K562 (cell line): ENCODE results near the gene MDM1.

Experiments used
- CHD4 ChIP-seq: fragments of 200-600 bp; sonication (generic); IDR thresholded peaks from 3 replicates; pipeline ENCODE4 v1.6.1; 2012; ENCODE audit warnings: low read depth, mild to moderate bottlenecking, mixed read lengths, low read length, inconsistent platforms; ENCODE audit not compliant: insufficient read depth, insufficient replicate concordance, poor library complexity, severe bottlenecking
- CTCF ChIP-seq, 3 experiments: IDR thresholded peaks in 2 of 3; conservative IDR thresholded peaks in 1 of 3; 2 replicates each; pipeline ENCODE4 v1.5.1; 2011 to 2012; ENCODE audit warnings: low read length in 3 of 3, mild to moderate bottlenecking in 3 of 3, control low read depth in 2 of 3, improper control_type of control experiment in 1 of 3, inconsistent platforms in 1 of 3, low read depth in 1 of 3, mixed read lengths in 1 of 3, moderate library complexity in 1 of 3; ENCODE audit not compliant: insufficient read depth in 2 of 3
- CUX1 ChIP-seq: fragments of 200-800 bp; sonication (Bioruptor generic); IDR thresholded peaks from 2 replicates; pipeline ENCODE4 v1.6.1; 2016; ENCODE audit warnings: missing genetic modification characterization, missing compliant biosample characterization
- POLR2A ChIP-seq: fragments of 450-650 bp; conservative IDR thresholded peaks from 2 replicates; pipeline ENCODE4 v1.6.1; 2016
- PTTG1 ChIP-seq: fragments of 450-650 bp; IDR thresholded peaks from 2 replicates; pipeline ENCODE4 v1.6.1; 2016; ENCODE audit warnings: low read depth, mild to moderate bottlenecking, missing genetic modification characterization, missing compliant biosample characterization
- RBBP5 ChIP-seq: fragments of 200-600 bp; sonication (generic); IDR thresholded peaks from 2 replicates; pipeline ENCODE4 v1.6.1; 2012; ENCODE audit warnings: borderline replicate concordance, mild to moderate bottlenecking, low read length, control low read depth, inconsistent platforms; ENCODE audit not compliant: insufficient read depth, poor library complexity, severe bottlenecking
- ZNF23 ChIP-seq: fragments of 250-450 bp; sonication (Bioruptor Pico); IDR thresholded peaks from 2 replicates; pipeline ENCODE4 v1.4.0; 2020; ENCODE audit warnings: mild to moderate bottlenecking
- ZNF239 ChIP-seq: fragments of 250-450 bp; sonication (Bioruptor Pico); IDR thresholded peaks from 2 replicates; pipeline ENCODE4 v1.4.0; 2020; ENCODE audit warnings: mild to moderate bottlenecking
- ZNF324 ChIP-seq: fragments of 250-450 bp; sonication (Bioruptor Pico); IDR thresholded peaks from 2 replicates; pipeline ENCODE4 v1.4.0; 2020; ENCODE audit warnings: mild to moderate bottlenecking
- TF ChIP-seq, protein P1 (sequence below): sonication (generic); formaldehyde crosslinking; IDR thresholded peaks from 2 replicates; pipeline ENCODE4 v1.9.0; 2022; ENCODE audit warnings: mild to moderate bottlenecking, missing genetic modification reagents
- TF ChIP-seq, protein P2 (sequence below): fragments of 450-650 bp; IDR thresholded peaks from 2 replicates; pipeline ENCODE4 v1.6.1; 2014; ENCODE audit warnings: low read depth, mild to moderate bottlenecking, moderate library complexity, borderline replicate concordance

- TF ChIP-seq ZNF23 (CRISPR knock-in tag) (no peak), ZNF239 (no peak), ZNF324 (CRISPR knock-in tag) (no peak), RBBP5 (no peak), POLR2A (no peak), CTCF (IDR thresholded peaks at IDR 0.05 in 2 of 3, conservative IDR thresholded peaks at IDR 0.05 in 1 of 3; ENCODE audit: insufficient read depth in 2 of 3, low read depth in 1 of 3, low read length in 3 of 3) (no peak), CUX1 (CRISPR knock-in tag) (no peak), PTTG1 (no peak), CHD4 (no peak)
- TF ChIP-seq, protein P1, sequence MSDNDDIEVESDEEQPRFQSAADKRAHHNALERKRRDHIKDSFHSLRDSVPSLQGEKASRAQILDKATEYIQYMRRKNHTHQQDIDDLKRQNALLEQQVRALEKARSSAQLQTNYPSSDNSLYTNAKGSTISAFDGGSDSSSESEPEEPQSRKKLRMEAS (CRISPR knock-in tag) = no peak
- TF ChIP-seq, protein P2, sequence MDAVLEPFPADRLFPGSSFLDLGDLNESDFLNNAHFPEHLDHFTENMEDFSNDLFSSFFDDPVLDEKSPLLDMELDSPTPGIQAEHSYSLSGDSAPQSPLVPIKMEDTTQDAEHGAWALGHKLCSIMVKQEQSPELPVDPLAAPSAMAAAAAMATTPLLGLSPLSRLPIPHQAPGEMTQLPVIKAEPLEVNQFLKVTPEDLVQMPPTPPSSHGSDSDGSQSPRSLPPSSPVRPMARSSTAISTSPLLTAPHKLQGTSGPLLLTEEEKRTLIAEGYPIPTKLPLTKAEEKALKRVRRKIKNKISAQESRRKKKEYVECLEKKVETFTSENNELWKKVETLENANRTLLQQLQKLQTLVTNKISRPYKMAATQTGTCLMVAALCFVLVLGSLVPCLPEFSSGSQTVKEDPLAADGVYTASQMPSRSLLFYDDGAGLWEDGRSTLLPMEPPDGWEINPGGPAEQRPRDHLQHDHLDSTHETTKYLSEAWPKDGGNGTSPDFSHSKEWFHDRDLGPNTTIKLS = no peak
These were observed 67.3 kb downstream of the MDM1 start for GRCh38 chr12:68264857-68265256.
